GM12878 (cell line): ENCODE data around the gene LGALS4. TPM values are rescaled to one million over a fixed set of nuclear protein-coding genes. Genes with fewer than 3 reads are reported as not detected.
"Not testable (repeated sequence)": the region's sequence is repeated elsewhere in the genome, so short reads cannot be mapped to it uniquely, and the experiment has no call there.

ENCODE experiments used
- ATAC-seq: fragments of 200-7000 bp; cut with Tn5 transposase; 3 replicates; pipeline ENCODE4 v1.9.1; 2020; ENCODE audit warnings: mild to moderate bottlenecking, moderate library complexity
- BruUV-seq: library from RNA; stranded (reverse); fragments of 400-500 nt; replicated peaks from 2 replicates; lab custom pipeline; 2021; lab: Mats Ljungman, UMichigan
- CTCF ChIA-PET: fragments of 300-600 bp; sonication (Branson Sonifier 250); formaldehyde crosslinking; extraction: SDS; loops from one replicate; lab custom pipeline; 2021; ENCODE audit warnings: inconsistent platforms; lab: Yijun Ruan, JAX
- POLR2A ChIA-PET: fragments of 350-600 bp; formaldehyde crosslinking; extraction: SDS; loops from one replicate; lab custom pipeline; 2021; ENCODE audit warnings: inconsistent platforms; lab: Charles Lee
- RAD21 ChIA-PET: fragments of 300-600 bp; sonication (Branson Sonifier 250); formaldehyde crosslinking; loops from one replicate; lab custom pipeline; 2023; ENCODE audit warnings: antibody characterized with exemption; ENCODE audit not compliant: unreplicated experiment; lab: Charles Lee
- SMC1A ChIA-PET: fragments of 300-600 bp; sonication (Branson Sonifier 250); formaldehyde crosslinking; loops from one replicate; lab custom pipeline; 2023; ENCODE audit not compliant: unreplicated experiment, uncharacterized antibody; lab: Charles Lee
- DNase-seq: peaks from one replicate; pipeline ENCODE4 v3.0.0-alpha.2; 2011; ENCODE audit warnings: low read depth, low spot score
- FAIRE-seq: peaks from 3 replicates; lab custom pipeline; 2011; peaks lifted over from hg19 to GRCh38; lab: Jason Lieb, UNC
- H2AFZ ChIP-seq: 2 replicates; pipeline ENCODE4 v1.6.0; 2011; ENCODE audit warnings: low read depth, low read length, control low read depth; ENCODE audit not compliant: control insufficient read depth
- H3K27ac ChIP-seq: 2 replicates; pipeline ENCODE4 v1.5.1; 2011; ENCODE audit warnings: control low read depth; ENCODE audit not compliant: control insufficient read depth, insufficient read depth
- H3K27me3 ChIP-seq, 2 experiments: replicated peaks in 1 of 2; 2 replicates each; pipeline versions ENCODE4 v1.6.0 to v1.6.1; 2011; ENCODE audit warnings: low read length in 1 of 2; ENCODE audit not compliant: control insufficient read depth in 2 of 2, insufficient read depth in 2 of 2
- H3K36me3 ChIP-seq, 2 experiments: 2 replicates each; pipeline ENCODE4 v1.5.1; 2011; ENCODE audit warnings: low read length in 1 of 2; ENCODE audit not compliant: control insufficient read depth in 2 of 2, insufficient read depth in 2 of 2
- H3K4me1 ChIP-seq: 2 replicates; pipeline ENCODE4 v1.6.1; 2011; ENCODE audit warnings: mild to moderate bottlenecking, low read length, moderate library complexity, mixed read lengths; ENCODE audit not compliant: control insufficient read depth, insufficient read depth
- H3K4me2 ChIP-seq: 2 replicates; pipeline ENCODE4 v1.6.0; 2011; ENCODE audit warnings: control low read depth; ENCODE audit not compliant: control insufficient read depth, insufficient read depth
- H3K4me3 ChIP-seq: fragments of 200-600 bp; sonication (generic); 2 replicates; pipeline ENCODE4 v1.5.1; 2016
- H3K79me2 ChIP-seq: 2 replicates; pipeline ENCODE4 v1.6.0; 2011; ENCODE audit warnings: low read length; ENCODE audit not compliant: control insufficient read depth, insufficient read depth
- H3K9ac ChIP-seq: 2 replicates; pipeline ENCODE4 v1.8.0; 2011; ENCODE audit warnings: low read length, control low read depth, mixed read lengths; ENCODE audit not compliant: control insufficient read depth, insufficient read depth
- H3K9me3 ChIP-seq: replicated peaks from 3 replicates; pipeline ENCODE4 v1.5.1; 2011; ENCODE audit warnings: mild to moderate bottlenecking, low read length; ENCODE audit not compliant: control insufficient read depth, insufficient read depth
- H4K20me1 ChIP-seq: 2 replicates; pipeline ENCODE4 v1.6.0; 2011; ENCODE audit not compliant: control insufficient read depth, insufficient read depth
- CBX5 ChIP-seq: sonication (generic); IDR thresholded peaks from 2 replicates; pipeline ENCODE4 v1.6.1; 2016; ENCODE audit warnings: low read depth, moderate library complexity, mild to moderate bottlenecking, inconsistent platforms
- CEBPB ChIP-seq, 2 experiments: fragments of 150-350 bp in 1 of 2; IDR thresholded peaks; 2 replicates each; pipeline ENCODE4 v1.6.1; 2012 to 2014; ENCODE audit warnings: low read depth in 2 of 2, low read length in 2 of 2, borderline replicate concordance in 1 of 2, inconsistent platforms in 1 of 2
- CHD4 ChIP-seq: fragments of 200-600 bp; sonication (generic); IDR thresholded peaks from 2 replicates; pipeline ENCODE4 v1.6.1; 2016; ENCODE audit warnings: mild to moderate bottlenecking
- GATAD2B ChIP-seq: fragments of 450-650 bp; conservative IDR thresholded peaks from 2 replicates; pipeline ENCODE4 v1.6.1; 2017; ENCODE audit warnings: low read depth, mild to moderate bottlenecking, moderate library complexity
- IKZF2 ChIP-seq, 2 experiments: fragments of 450-650 bp; IDR thresholded peaks; 2 replicates each; pipeline ENCODE4 v1.6.1; 2017; ENCODE audit warnings: mild to moderate bottlenecking in 2 of 2, moderate library complexity in 2 of 2
- MTA2 ChIP-seq: fragments of 450-650 bp; IDR thresholded peaks from 2 replicates; pipeline ENCODE4 v1.6.1; 2016; ENCODE audit warnings: low read depth, mild to moderate bottlenecking, moderate library complexity
- PML ChIP-seq: IDR thresholded peaks from 2 replicates; pipeline ENCODE4 v1.6.1; 2012; ENCODE audit warnings: low read length, inconsistent platforms
- RAD21 ChIP-seq: IDR thresholded peaks from 2 replicates; pipeline ENCODE4 v1.6.1; 2011; ENCODE audit warnings: mild to moderate bottlenecking, low read depth, low read length, moderate library complexity; ENCODE audit not compliant: insufficient read depth
- SMAD1 ChIP-seq: fragments of 450-650 bp; IDR thresholded peaks from 2 replicates; pipeline ENCODE4 v1.6.1; 2018; ENCODE audit warnings: mild to moderate bottlenecking, low read depth; ENCODE audit not compliant: partially characterized antibody
- SUZ12 ChIP-seq: fragments of 200-600 bp; sonication (generic); IDR thresholded peaks from one replicate; pipeline ENCODE4 v1.6.1; 2018; ENCODE audit warnings: antibody characterized with exemption, mild to moderate bottlenecking; ENCODE audit not compliant: unreplicated experiment
- TCF12 ChIP-seq: IDR thresholded peaks from 2 replicates; pipeline ENCODE4 v1.6.1; 2011; ENCODE audit warnings: low read depth, mild to moderate bottlenecking, low read length
- TCF7 ChIP-seq: IDR thresholded peaks from 2 replicates; pipeline ENCODE4 v1.6.1; 2014; ENCODE audit warnings: antibody characterized with exemption, borderline replicate concordance
- YBX1 ChIP-seq: fragments of 450-650 bp; IDR thresholded peaks from 2 replicates; pipeline ENCODE4 v1.6.1; 2016; ENCODE audit warnings: antibody characterized with exemption
- ZBED1 ChIP-seq: IDR thresholded peaks from 2 replicates; pipeline ENCODE4 v1.6.1; 2016; ENCODE audit warnings: borderline replicate concordance
- ZNF207 ChIP-seq: fragments of 450-650 bp; IDR thresholded peaks from 2 replicates; pipeline ENCODE4 v1.6.1; 2014; ENCODE audit warnings: antibody characterized with exemption, mild to moderate bottlenecking, borderline replicate concordance
- ZNF24 ChIP-seq: fragments of 450-650 bp; IDR thresholded peaks from 2 replicates; pipeline ENCODE4 v1.6.1; 2017; ENCODE audit warnings: antibody characterized with exemption, mild to moderate bottlenecking
- ZNF274 ChIP-seq: IDR thresholded peaks from one replicate; pipeline ENCODE4 v1.8.0; 2011; ENCODE audit not compliant: insufficient read length, insufficient read depth
- WGBS: methylation state at CpG from one replicate; pipeline ENCODE4 v1.1.6; 2016; ENCODE audit warnings: low lambda C conversion rate; ENCODE audit not compliant: insufficient replicate concordance, insufficient coverage; ENCODE audit errors: missing lambda C conversion rate; 5-methylcytosine and 5-hydroxymethylcytosine counted together
- in situ Hi-C: fragments of 300-500 bp; cut with MboI; formaldehyde crosslinking; loops from 9 replicates; pipeline ENCODE4 v1.14.3; 2018; ENCODE audit warnings: mixed read lengths
- intact Hi-C: fragments of 100-400 bp; cut with micrococcal nuclease; formaldehyde crosslinking; loops from one replicate; pipeline ENCODE4 v1.14.2; 2022; ENCODE audit not compliant: unreplicated experiment
- polyA plus RNA-seq, 11 experiments: library from polyadenylated mRNA; depleted of rRNA in 4 of 11; unstranded in 6 of 11; stranded (reverse) in 5 of 11; fragments of >200 nt; fragmentation: Nextera tagmentation in 4 of 11; fragmentation: Illumina TruSeq in 1 of 11; extraction: Ambion mirVana in 4 of 11; extraction: Trizol in 1 of 11; gene quantifications; 1 replicate in 1 of 11; 2 replicates in 10 of 11; pipeline versions ENCODE4 v1.2.1 to v1.2.3, GENCODE V29; 2011 to 2016; ENCODE audit warnings: inconsistent platforms in 2 of 11, missing spikeins in 2 of 11, low read depth in 1 of 11
- total RNA-seq, 4 experiments: library from RNA; depleted of rRNA in 3 of 4; stranded (reverse); fragments of >200 nt in 3 of 4; fragmentation: Illumina TruSeq in 1 of 4; extraction: Trizol in 1 of 4; gene quantifications; 2 replicates each; pipeline versions ENCODE4 v1.2.1 to v1.2.3, GENCODE V29; 2013 to 2021
- TF ChIP-seq, protein P1 (sequence below): fragments of 450-650 bp; IDR thresholded peaks from 2 replicates; pipeline ENCODE4 v1.6.1; 2014; ENCODE audit warnings: mild to moderate bottlenecking

The LGALS4 gene
- total and polyA plus RNA-seq, 10 of the 15 experiments (the other 5 are each of a cell fraction or from before 2014, with no cell fraction given), result 0.13 to 2.1 (median 0.26) TPM; not detected in 4

DNA sequence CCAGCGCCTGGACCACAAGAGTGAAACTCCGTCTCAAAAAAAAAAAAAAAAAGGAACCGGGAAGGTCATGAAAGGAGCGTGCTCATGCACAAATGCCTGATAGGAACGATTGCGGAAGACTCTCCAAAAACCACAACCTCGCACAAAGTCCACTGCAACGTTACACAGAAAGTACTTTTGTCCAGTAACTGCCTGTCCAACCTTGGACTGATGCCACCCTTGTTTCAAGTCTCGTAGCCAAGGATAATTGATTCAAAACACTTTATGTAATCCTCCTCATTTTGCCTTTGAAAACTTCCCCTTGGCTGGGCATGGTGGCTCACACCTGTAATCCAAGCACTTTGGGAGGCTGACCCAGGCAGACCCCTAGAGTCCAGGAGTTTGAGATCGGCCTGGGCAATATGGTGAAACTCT is 53.1 kb downstream of the LGALS4 start:
- TF ChIP-seq ZNF274 (no peak), IKZF2 (IDR thresholded peaks at IDR 0.05) (no peak), PML (no peak), TCF12 (no peak), CBX5 (no peak), GATAD2B (no peak), CEBPB (IDR thresholded peaks at IDR 0.05; ENCODE audit: borderline replicate concordance in 1 of 2, low read depth in 2 of 2, low read length in 2 of 2) (no peak), RAD21 (no peak), CHD4 (no peak), ZNF24 (no peak), MTA2 (no peak), TCF7 (no peak), ZBED1 (no peak), SUZ12 (no peak), ZNF207 (no peak), YBX1 (no peak), SMAD1 (no peak)
- TF ChIP-seq, protein P1, sequence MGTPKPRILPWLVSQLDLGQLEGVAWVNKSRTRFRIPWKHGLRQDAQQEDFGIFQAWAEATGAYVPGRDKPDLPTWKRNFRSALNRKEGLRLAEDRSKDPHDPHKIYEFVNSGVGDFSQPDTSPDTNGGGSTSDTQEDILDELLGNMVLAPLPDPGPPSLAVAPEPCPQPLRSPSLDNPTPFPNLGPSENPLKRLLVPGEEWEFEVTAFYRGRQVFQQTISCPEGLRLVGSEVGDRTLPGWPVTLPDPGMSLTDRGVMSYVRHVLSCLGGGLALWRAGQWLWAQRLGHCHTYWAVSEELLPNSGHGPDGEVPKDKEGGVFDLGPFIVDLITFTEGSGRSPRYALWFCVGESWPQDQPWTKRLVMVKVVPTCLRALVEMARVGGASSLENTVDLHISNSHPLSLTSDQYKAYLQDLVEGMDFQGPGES, result no peak
- no peaks in the 10 kb centered on the region for H3K79me2 ChIP-seq
- DNase-seq (no peak), ATAC-seq (no peak), FAIRE-seq (no peak)
- H3K9me3 ChIP-seq, result no peaks in the 10 kb centered on the region
- H3K4me3 ChIP-seq, result no peak overlapping the region
- ChIA-PET CTCF (no interaction called here), SMC1A (no interaction called here), POLR2A (no interaction called here), RAD21 (interaction anchor here (0.6 kb wide), 1 partner anchor 1395 kb away, joined by 3 read pairs; no protein-coding TSS in a partner anchor)
- H3K4me1 ChIP-seq, result no peaks in the 10 kb centered on the region
- no peak overlapping the region for H3K4me2 ChIP-seq
- intact Hi-C loops (no loop called here), in situ Hi-C loops (no loop called here)
- 52% methylated on average over 9 of the region's 10 CpGs for WGBS
- H2AFZ ChIP-seq, result no peak overlapping the region
- H3K36me3 ChIP-seq, result no peaks in the 10 kb centered on the region
- no peaks in the 10 kb centered on the region for H4K20me1 ChIP-seq
- no peak overlapping the region for H3K27ac ChIP-seq
- H3K9ac ChIP-seq, result no peak overlapping the region
- no TSS peak for BruUV-seq
- H3K27me3 ChIP-seq, result no peaks in the 10 kb centered on the region

DNA sequence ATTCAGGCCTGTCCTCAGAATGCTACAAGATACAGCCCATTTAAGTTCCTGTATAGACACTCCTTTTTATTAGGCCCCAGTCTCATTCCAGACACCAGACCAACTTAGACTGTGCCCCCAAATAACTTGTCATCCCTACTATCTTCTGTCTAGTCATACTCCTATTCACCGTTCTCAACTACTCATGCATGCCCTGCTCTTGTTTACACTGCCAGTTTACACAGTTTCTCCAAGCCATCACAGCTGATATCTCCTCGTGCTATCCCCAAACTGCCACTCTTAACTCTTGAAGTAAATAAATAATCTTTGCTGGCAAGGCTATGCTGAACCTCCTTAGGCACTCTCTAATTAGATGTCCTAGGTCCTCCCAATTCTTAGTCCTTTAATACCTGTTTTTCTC is 58.5 kb downstream of the LGALS4 start:
- ATAC-seq, POLR2A ChIA-PET, H4K20me1 ChIP-seq, H3K27ac ChIP-seq, H2AFZ ChIP-seq, H3K9ac ChIP-seq, H3K4me3 ChIP-seq, H3K36me3 ChIP-seq, FAIRE-seq, H3K4me2 ChIP-seq, RAD21 ChIA-PET, CTCF ChIA-PET, BruUV-seq, SMC1A ChIA-PET, H3K79me2 ChIP-seq, DNase-seq, H3K4me1 ChIP-seq, intact Hi-C loops, H3K9me3 ChIP-seq, H3K27me3 ChIP-seq, in situ Hi-C loops: not testable (repeated sequence)
- 28% methylated on average over 2 of the region's 2 CpGs for WGBS
